ENCODE results near the gene ZFP82. TPM values are rescaled to one million over a fixed set of nuclear protein-coding genes. Genes with fewer than 3 reads are reported as not detected.

The ZFP82 gene
- total RNA-seq, 1 experiment from 2014 or later = 8.7 TPM

DNA sequence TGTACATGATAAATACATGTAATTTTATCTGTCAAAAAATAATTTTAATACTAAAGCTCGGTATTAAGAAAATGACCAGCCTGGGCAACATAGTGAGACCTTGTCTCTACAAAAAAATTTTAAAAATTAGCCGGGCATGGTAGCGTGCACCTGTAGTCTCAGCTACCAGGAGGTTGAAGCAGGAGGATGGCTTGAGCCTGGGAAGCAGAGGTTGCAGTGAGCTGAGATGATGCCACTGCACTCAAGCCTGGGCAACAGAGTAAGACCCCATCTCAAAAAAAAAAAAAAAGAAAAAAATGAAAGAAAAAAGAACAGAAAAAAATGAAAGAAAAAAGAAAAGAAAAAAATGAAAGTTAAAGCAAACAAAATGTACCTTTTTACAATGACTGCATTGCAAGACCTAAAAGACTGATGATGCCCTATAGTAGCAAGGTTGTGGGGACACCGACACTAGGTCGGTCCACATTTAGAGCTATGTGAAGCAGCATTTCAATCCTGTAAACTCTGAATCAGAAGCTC is 44.7 kb downstream of the ZFP82 start:
- Histone ChIP-seq H3K4me3 (ENCODE audit: low read depth in 2 of 2, low read length in 2 of 2) (no peak overlapping the region), H3K27ac (ENCODE audit: low read length) (no peak overlapping the region), H3K9me3 (ENCODE audit: control insufficient read depth, insufficient read depth, low read depth, low read length) (no peaks in the 10 kb centered on the region), H3K4me1 (ENCODE audit: control insufficient read depth, insufficient read depth, low read length) (peaks cover 9% of the 10 kb centered on the region), H3K27me3 (ENCODE audit: control insufficient read depth, insufficient read depth, low read length) (no peaks in the 10 kb centered on the region), H3K36me3 (ENCODE audit: control insufficient read depth, insufficient read depth, low read length) (no peaks in the 10 kb centered on the region)
- TF ChIP-seq, protein P1, sequence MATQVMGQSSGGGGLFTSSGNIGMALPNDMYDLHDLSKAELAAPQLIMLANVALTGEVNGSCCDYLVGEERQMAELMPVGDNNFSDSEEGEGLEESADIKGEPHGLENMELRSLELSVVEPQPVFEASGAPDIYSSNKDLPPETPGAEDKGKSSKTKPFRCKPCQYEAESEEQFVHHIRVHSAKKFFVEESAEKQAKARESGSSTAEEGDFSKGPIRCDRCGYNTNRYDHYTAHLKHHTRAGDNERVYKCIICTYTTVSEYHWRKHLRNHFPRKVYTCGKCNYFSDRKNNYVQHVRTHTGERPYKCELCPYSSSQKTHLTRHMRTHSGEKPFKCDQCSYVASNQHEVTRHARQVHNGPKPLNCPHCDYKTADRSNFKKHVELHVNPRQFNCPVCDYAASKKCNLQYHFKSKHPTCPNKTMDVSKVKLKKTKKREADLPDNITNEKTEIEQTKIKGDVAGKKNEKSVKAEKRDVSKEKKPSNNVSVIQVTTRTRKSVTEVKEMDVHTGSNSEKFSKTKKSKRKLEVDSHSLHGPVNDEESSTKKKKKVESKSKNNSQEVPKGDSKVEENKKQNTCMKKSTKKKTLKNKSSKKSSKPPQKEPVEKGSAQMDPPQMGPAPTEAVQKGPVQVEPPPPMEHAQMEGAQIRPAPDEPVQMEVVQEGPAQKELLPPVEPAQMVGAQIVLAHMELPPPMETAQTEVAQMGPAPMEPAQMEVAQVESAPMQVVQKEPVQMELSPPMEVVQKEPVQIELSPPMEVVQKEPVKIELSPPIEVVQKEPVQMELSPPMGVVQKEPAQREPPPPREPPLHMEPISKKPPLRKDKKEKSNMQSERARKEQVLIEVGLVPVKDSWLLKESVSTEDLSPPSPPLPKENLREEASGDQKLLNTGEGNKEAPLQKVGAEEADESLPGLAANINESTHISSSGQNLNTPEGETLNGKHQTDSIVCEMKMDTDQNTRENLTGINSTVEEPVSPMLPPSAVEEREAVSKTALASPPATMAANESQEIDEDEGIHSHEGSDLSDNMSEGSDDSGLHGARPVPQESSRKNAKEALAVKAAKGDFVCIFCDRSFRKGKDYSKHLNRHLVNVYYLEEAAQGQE (IDR thresholded peaks at IDR 0.05; ENCODE audit: insufficient read depth in 1 of 2, low read depth in 2 of 2, low read length in 1 of 2) = no peak
- TF ChIP-seq TCF7L2 (IDR thresholded peaks at IDR 0.05; ENCODE audit: low read depth, low read length) = no peak
- no peak for TF ChIP-seq SIN3A (IDR thresholded peaks at IDR 0.05; ENCODE audit: borderline replicate concordance, insufficient read depth, low read depth, low read length)
- TF ChIP-seq POLR2AphosphoS5 (IDR thresholded peaks at IDR 0.05; ENCODE audit: low read depth, low read length) = no peak
- TF ChIP-seq, protein P2, sequence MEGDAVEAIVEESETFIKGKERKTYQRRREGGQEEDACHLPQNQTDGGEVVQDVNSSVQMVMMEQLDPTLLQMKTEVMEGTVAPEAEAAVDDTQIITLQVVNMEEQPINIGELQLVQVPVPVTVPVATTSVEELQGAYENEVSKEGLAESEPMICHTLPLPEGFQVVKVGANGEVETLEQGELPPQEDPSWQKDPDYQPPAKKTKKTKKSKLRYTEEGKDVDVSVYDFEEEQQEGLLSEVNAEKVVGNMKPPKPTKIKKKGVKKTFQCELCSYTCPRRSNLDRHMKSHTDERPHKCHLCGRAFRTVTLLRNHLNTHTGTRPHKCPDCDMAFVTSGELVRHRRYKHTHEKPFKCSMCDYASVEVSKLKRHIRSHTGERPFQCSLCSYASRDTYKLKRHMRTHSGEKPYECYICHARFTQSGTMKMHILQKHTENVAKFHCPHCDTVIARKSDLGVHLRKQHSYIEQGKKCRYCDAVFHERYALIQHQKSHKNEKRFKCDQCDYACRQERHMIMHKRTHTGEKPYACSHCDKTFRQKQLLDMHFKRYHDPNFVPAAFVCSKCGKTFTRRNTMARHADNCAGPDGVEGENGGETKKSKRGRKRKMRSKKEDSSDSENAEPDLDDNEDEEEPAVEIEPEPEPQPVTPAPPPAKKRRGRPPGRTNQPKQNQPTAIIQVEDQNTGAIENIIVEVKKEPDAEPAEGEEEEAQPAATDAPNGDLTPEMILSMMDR (IDR thresholded peaks at IDR 0.05) = no peak
- ChIA-PET POLR2A (no interaction called here), CTCF (interaction anchor here (0.6 kb wide), 1 partner anchor 128 kb away, joined by 7 read pairs; no protein-coding TSS in a partner anchor)
- intact Hi-C loops (cut with micrococcal nuclease; ENCODE audit: unreplicated experiment) (no loop called here), in situ Hi-C loops (cut with HindIII; ENCODE audit: low pct_unique_long_range_greater_than_20kb, low sequenced_read_pairs) (no loop called here)
- ATAC-seq (no peak), DNase-seq (ENCODE audit: low read depth, low spot score) (no peak)
- no TSS peak for BruUV-seq (replicated peaks)

DNA sequence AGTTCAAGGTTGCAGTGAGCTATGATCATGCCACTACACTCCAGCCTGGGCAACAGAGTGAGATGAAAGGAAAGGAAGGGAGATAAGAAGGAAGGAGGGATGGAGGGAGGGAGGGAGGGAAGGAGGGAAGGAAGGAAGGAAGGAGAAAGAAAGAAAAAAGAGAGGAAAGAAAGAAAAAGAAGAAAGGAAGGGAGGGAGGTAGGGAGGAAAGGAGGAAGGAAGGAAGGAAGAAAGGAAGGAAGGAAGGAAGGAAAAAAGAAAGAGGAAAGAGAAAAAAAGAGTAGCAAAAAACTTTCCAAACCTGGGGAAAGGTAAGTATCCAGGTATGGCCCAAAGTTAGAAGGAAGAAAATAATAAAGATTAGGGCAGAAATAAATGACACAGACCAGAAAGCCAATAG is 46.6 kb downstream of the ZFP82 start:
- Histone ChIP-seq H3K27ac (ENCODE audit: low read length) (no peak overlapping the region), H3K27me3 (ENCODE audit: control insufficient read depth, insufficient read depth, low read length) (no peaks in the 10 kb centered on the region), H3K9me3 (ENCODE audit: control insufficient read depth, insufficient read depth, low read depth, low read length) (no peaks in the 10 kb centered on the region), H3K36me3 (ENCODE audit: control insufficient read depth, insufficient read depth, low read length) (no peaks in the 10 kb centered on the region), H3K4me1 (ENCODE audit: control insufficient read depth, insufficient read depth, low read length) (no peaks in the 10 kb centered on the region), H3K4me3 (ENCODE audit: low read depth in 2 of 2, low read length in 2 of 2) (no peak overlapping the region)
- POLR2A ChIA-PET = no interaction called here
- DNase-seq (ENCODE audit: low read depth, low spot score) (no peak), ATAC-seq (no peak)
- CTCF ChIA-PET = interaction anchor here (0.6 kb wide), 1 partner anchor 250 kb away, joined by 4 read pairs; no protein-coding TSS in a partner anchor
- intact Hi-C loops (cut with micrococcal nuclease; ENCODE audit: unreplicated experiment) = no loop called here
- BruUV-seq (replicated peaks) = no TSS peak
- in situ Hi-C loops (cut with HindIII; ENCODE audit: low pct_unique_long_range_greater_than_20kb, low sequenced_read_pairs) = no loop called here
- TF ChIP-seq TCF7L2 (IDR thresholded peaks at IDR 0.05; ENCODE audit: low read depth, low read length) (no peak), SIN3A (IDR thresholded peaks at IDR 0.05; ENCODE audit: borderline replicate concordance, insufficient read depth, low read depth, low read length) (no peak), POLR2AphosphoS5 (IDR thresholded peaks at IDR 0.05; ENCODE audit: low read depth, low read length) (no peak)
- TF ChIP-seq, protein P2 (IDR thresholded peaks at IDR 0.05) = no peak
- TF ChIP-seq, protein P1 (IDR thresholded peaks at IDR 0.05; ENCODE audit: insufficient read depth in 1 of 2, low read depth in 2 of 2, low read length in 1 of 2) = no peak

Data from Panc1 (cell line).